ENCODE measurements around the gene NAE1. TPM values are rescaled to one million over a fixed set of nuclear protein-coding genes. Genes with fewer than 3 reads are reported as not detected.

NAE1 gene
- total RNA-seq, 1 experiment from 2014 or later = 70.7 TPM

DNA sequence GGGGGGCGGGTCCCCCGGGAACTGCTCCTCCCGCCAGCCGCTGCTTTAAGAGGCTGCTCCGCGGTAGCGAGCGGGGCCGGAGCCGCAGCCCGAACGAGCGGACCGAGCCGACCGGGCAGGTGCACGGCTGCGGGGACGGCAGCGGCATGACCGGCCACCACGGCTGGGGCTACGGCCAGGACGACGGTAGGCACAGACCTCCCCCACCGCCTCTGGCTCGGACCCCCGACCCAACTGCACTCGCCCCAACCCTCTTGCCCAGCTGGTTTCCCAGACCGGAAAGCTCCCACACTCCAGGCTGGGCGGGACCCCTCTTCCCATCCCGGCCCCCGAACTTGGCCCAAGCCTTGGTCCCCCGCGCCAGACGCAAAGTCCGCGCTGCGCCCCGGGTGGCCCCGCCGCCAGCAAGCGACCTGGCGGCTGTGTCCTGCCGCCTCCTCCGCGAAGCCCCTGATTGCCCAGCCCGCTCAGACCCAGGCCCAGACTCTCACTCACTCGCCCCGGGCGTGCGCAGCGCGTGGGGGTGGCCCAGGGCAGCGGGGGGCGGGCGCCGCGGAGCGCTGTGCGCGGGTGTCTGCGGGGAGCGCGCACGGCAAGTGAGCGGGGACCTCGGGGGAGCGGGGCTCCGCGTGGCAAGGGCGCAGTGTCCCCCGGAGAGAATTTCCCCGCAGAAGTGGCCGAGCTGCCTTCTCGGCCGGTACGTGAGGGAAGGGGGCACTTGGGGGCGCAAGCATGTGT, 13.7 kb upstream of the NAE1 start, which contains the start of gene CA7:
TSS of gene CA7 (plus strand) at position 73 of the 738 bp plus-strand sequence. CDS start at position 147, 74 bp downstream.
- in situ Hi-C loops (cut with HindIII; ENCODE audit: low pct_unique_long_range_greater_than_20kb, low sequenced_read_pairs) (no loop called here), intact Hi-C loops (cut with micrococcal nuclease; ENCODE audit: unreplicated experiment) (no loop called here)
- H3K4me3 ChIP-seq (ENCODE audit: low read depth in 2 of 2, low read length in 2 of 2) = peak within 1 kb of the TSS; percentile 37 to 41
- H3K9me3 ChIP-seq (ENCODE audit: control insufficient read depth, insufficient read depth, low read depth, low read length) = no peaks in the 10 kb centered on the region
- H3K27ac ChIP-seq (ENCODE audit: low read length) = no peak within 1 kb of the TSS
- ChIA-PET POLR2A (no interaction called here), CTCF (interaction anchor here (1.5 kb wide), 1 partner anchor 24 kb away, joined by 6 read pairs; no protein-coding TSS in a partner anchor)
- H3K36me3 ChIP-seq (ENCODE audit: control insufficient read depth, insufficient read depth, low read length) = no peaks in the 10 kb centered on the region
- TF ChIP-seq TCF7L2 (IDR thresholded peaks at IDR 0.05; ENCODE audit: low read depth, low read length) (no peak), SIN3A (IDR thresholded peaks at IDR 0.05; ENCODE audit: borderline replicate concordance, insufficient read depth, low read depth, low read length) (no peak), POLR2AphosphoS5 (IDR thresholded peaks at IDR 0.05; ENCODE audit: low read depth, low read length) (no peak)
- TF ChIP-seq, protein P1, sequence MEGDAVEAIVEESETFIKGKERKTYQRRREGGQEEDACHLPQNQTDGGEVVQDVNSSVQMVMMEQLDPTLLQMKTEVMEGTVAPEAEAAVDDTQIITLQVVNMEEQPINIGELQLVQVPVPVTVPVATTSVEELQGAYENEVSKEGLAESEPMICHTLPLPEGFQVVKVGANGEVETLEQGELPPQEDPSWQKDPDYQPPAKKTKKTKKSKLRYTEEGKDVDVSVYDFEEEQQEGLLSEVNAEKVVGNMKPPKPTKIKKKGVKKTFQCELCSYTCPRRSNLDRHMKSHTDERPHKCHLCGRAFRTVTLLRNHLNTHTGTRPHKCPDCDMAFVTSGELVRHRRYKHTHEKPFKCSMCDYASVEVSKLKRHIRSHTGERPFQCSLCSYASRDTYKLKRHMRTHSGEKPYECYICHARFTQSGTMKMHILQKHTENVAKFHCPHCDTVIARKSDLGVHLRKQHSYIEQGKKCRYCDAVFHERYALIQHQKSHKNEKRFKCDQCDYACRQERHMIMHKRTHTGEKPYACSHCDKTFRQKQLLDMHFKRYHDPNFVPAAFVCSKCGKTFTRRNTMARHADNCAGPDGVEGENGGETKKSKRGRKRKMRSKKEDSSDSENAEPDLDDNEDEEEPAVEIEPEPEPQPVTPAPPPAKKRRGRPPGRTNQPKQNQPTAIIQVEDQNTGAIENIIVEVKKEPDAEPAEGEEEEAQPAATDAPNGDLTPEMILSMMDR (IDR thresholded peaks at IDR 0.05) = no peak
- TF ChIP-seq, protein P2, sequence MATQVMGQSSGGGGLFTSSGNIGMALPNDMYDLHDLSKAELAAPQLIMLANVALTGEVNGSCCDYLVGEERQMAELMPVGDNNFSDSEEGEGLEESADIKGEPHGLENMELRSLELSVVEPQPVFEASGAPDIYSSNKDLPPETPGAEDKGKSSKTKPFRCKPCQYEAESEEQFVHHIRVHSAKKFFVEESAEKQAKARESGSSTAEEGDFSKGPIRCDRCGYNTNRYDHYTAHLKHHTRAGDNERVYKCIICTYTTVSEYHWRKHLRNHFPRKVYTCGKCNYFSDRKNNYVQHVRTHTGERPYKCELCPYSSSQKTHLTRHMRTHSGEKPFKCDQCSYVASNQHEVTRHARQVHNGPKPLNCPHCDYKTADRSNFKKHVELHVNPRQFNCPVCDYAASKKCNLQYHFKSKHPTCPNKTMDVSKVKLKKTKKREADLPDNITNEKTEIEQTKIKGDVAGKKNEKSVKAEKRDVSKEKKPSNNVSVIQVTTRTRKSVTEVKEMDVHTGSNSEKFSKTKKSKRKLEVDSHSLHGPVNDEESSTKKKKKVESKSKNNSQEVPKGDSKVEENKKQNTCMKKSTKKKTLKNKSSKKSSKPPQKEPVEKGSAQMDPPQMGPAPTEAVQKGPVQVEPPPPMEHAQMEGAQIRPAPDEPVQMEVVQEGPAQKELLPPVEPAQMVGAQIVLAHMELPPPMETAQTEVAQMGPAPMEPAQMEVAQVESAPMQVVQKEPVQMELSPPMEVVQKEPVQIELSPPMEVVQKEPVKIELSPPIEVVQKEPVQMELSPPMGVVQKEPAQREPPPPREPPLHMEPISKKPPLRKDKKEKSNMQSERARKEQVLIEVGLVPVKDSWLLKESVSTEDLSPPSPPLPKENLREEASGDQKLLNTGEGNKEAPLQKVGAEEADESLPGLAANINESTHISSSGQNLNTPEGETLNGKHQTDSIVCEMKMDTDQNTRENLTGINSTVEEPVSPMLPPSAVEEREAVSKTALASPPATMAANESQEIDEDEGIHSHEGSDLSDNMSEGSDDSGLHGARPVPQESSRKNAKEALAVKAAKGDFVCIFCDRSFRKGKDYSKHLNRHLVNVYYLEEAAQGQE (IDR thresholded peaks at IDR 0.05; ENCODE audit: insufficient read depth in 1 of 2, low read depth in 2 of 2, low read length in 1 of 2) = no peak
- no TSS peak for BruUV-seq (replicated peaks)
- H3K27me3 ChIP-seq (ENCODE audit: control insufficient read depth, insufficient read depth, low read length) = no peaks in the 10 kb centered on the region; the same call in 1 of the 2 replicates
- peak; percentile 67 for ATAC-seq
- no peaks in the 10 kb centered on the region for H3K4me1 ChIP-seq (ENCODE audit: control insufficient read depth, insufficient read depth, low read length)
- no peak for DNase-seq (ENCODE audit: low read depth, low spot score)

DNA sequence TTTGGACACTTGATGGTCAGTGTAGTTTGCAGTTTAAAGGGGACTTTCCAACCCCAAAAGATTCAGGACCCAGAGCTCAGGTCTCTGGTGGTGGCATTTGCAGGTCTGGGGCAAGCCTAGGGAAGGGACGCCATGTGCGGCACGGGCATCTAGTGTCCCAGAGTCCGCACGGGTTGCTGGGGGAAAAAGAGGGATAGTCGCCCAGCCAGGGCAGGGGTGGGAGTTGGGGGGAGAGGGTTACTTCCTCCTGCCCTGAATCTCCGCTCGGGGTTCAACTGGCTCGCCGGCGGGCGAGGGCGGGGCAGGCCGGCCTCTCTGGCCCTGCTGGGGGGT, 13.2 kb upstream of the NAE1 start:
- DNase-seq (ENCODE audit: low read depth, low spot score) = no peak
- ChIA-PET CTCF (interaction anchor here (1.5 kb wide), 1 partner anchor 24 kb away, joined by 6 read pairs; no protein-coding TSS in a partner anchor), POLR2A (no interaction called here)
- TF ChIP-seq TCF7L2 (IDR thresholded peaks at IDR 0.05; ENCODE audit: low read depth, low read length) (no peak), POLR2AphosphoS5 (IDR thresholded peaks at IDR 0.05; ENCODE audit: low read depth, low read length) (no peak), SIN3A (IDR thresholded peaks at IDR 0.05; ENCODE audit: borderline replicate concordance, insufficient read depth, low read depth, low read length) (no peak)
- TF ChIP-seq, protein P2 (IDR thresholded peaks at IDR 0.05; ENCODE audit: insufficient read depth in 1 of 2, low read depth in 2 of 2, low read length in 1 of 2) = no peak
- TF ChIP-seq, protein P1 (IDR thresholded peaks at IDR 0.05) = no peak
- peak overlapping the region in 1 of 2 experiments; percentile 37; a peak in 1 of 4 replicates for H3K4me3 ChIP-seq (ENCODE audit: low read depth in 2 of 2, low read length in 2 of 2)
- in situ Hi-C loops (cut with HindIII; ENCODE audit: low pct_unique_long_range_greater_than_20kb, low sequenced_read_pairs) (no loop called here), intact Hi-C loops (cut with micrococcal nuclease; ENCODE audit: unreplicated experiment) (no loop called here)
- H3K9me3 ChIP-seq (ENCODE audit: control insufficient read depth, insufficient read depth, low read depth, low read length) = no peaks in the 10 kb centered on the region
- no peaks in the 10 kb centered on the region for H3K4me1 ChIP-seq (ENCODE audit: control insufficient read depth, insufficient read depth, low read length)
- H3K36me3 ChIP-seq (ENCODE audit: control insufficient read depth, insufficient read depth, low read length) = no peaks in the 10 kb centered on the region
- BruUV-seq (replicated peaks) = no TSS peak
- no peak for ATAC-seq
- no peak overlapping the region for H3K27ac ChIP-seq (ENCODE audit: low read length)
- no peaks in the 10 kb centered on the region; the same call in 1 of the 2 replicates for H3K27me3 ChIP-seq (ENCODE audit: control insufficient read depth, insufficient read depth, low read length)
